ENCODE measurements around the gene RPGRIP1L. TPM values are rescaled to one million over a fixed set of nuclear protein-coding genes. Genes with fewer than 3 reads are reported as not detected.

Gene RPGRIP1L
- polyA plus RNA-seq, 2 of the 4 experiments (the other 2 are of a cell fraction), result 13.0 to 19.6 TPM

DNA sequence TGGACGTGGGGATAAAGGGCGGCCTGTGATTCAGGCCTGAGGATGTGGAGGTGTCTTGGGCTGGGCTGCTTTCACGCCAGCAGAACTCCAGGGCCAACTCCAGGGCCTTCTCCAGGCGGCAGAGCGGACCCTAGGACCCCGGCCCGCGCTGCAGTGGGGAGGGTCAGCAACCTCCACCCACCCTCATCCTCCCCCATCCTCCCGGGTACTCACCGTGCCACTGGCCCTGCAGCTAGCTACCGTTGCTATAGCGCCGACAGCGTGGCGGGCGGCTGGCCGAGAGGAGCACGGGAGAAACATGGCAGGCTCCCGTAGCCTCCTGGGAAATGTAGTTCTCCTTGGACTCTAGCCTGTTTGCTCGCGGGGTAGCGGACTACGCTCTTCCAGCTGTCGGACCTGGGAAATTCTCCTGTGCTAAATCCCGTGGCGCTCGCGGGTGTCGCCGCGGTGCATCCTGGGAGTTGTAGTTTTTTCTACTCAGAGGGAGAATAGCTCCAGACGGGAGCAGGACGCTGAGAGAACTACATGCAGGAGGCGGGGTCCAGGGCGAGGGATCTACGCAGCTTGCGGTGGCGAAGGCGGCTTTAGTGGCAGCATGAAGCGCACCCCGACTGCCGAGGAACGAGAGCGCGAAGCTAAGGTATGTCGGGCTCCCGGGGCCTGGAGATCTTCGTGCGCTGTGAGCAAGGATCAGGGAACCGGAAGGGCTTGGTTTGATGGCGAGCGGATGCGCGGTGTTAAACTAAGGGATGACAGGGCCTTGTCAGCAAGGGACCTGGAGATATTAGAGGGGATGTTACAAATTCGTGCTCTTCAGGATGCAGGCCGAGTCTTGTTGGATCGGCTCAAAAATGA is at the start of gene RPGRIP1L, which contains the start of gene FTO (continued):
- TF ChIP-seq REST (IDR thresholded peaks at IDR 0.05) (peak; percentile 65), CHD2 (IDR thresholded peaks at IDR 0.05; ENCODE audit: low read length, partially characterized antibody) (peak; percentile 68), RCOR1 (IDR thresholded peaks at IDR 0.05; ENCODE audit: low read depth, low read length) (no peak), GATA3 (IDR thresholded peaks at IDR 0.05; ENCODE audit: borderline replicate concordance) (0 out of 2 replicates have a peak, but pooled peaks have one; percentile 20), ZC3H11A (IDR thresholded peaks at IDR 0.05) (no peak), MAFK (IDR thresholded peaks at IDR 0.05; ENCODE audit: partially characterized antibody) (no peak), HOXB5 (CRISPR knock-in tag; IDR thresholded peaks at IDR 0.05) (no peak), ZNF302 (CRISPR knock-in tag; IDR thresholded peaks at IDR 0.05) (no peak), HOXA7 (CRISPR knock-in tag; IDR thresholded peaks at IDR 0.05) (no peak), CHD4 (IDR thresholded peaks at IDR 0.05; ENCODE audit: borderline replicate concordance) (no peak), EHF (CRISPR knock-in tag; IDR thresholded peaks at IDR 0.05) (no peak)
- TF ChIP-seq, protein P1, sequence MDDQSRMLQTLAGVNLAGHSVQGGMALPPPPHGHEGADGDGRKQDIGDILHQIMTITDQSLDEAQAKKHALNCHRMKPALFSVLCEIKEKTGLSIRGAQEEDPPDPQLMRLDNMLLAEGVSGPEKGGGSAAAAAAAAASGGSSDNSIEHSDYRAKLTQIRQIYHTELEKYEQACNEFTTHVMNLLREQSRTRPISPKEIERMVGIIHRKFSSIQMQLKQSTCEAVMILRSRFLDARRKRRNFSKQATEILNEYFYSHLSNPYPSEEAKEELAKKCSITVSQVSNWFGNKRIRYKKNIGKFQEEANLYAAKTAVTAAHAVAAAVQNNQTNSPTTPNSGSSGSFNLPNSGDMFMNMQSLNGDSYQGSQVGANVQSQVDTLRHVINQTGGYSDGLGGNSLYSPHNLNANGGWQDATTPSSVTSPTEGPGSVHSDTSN (IDR thresholded peaks at IDR 0.05), result peak; percentile 37; the same call in 1 of the 2 replicates

DNA sequence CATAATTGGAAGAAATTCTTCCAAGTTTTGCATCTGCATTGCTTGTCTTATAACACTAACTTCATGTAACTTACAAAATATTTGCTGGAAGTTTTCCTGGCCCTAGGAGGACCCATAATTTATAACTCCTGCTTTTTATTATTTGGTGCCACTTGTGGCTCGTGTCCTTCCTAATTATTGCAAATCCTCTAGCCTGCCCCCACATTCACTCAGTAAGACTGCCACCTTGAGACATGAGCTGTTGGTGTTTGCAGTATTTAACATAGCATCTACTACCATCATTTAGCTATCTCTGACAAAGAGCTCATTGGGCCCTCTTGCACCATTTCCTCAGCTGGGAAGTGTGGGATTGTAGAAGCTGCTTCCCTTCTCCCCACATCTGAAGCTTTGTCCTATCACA is 49.8 kb upstream of the RPGRIP1L start:
- H3K4me2 ChIP-seq, result no peak overlapping the region
- ChIA-PET CTCF (interaction anchor here (0.5 to 2.3 kb wide), 7 partner anchors 9 to 532 kb away, joined by 3 to 10 read pairs (median 3); no protein-coding TSS in a partner anchor), POLR2A (no interaction called here)
- TF ChIP-seq RAD21 (conservative IDR thresholded peaks at IDR 0.05 in 1 of 2, IDR thresholded peaks at IDR 0.05 in 1 of 2) (no peak), KDM1A (IDR thresholded peaks at IDR 0.05; ENCODE audit: low read depth) (no peak), SREBF2 (IDR thresholded peaks at IDR 0.05) (no peak)
- TF ChIP-seq, protein P1 (IDR thresholded peaks at IDR 0.05), result no peak
- no peak overlapping the region for H3K27ac ChIP-seq
- no peaks in the 10 kb centered on the region for H3K9me3 ChIP-seq
- H3K4me3 ChIP-seq, result no peak overlapping the region
- DNase-seq (ENCODE audit: low read depth in 1 of 2, low spot score in 1 of 2), result no peak
- ATAC-seq, result no peak
- 76% methylated on average over 1 of the region's 1 CpG for WGBS (ENCODE audit: missing lambda C conversion rate)
- no peak for FAIRE-seq
- H3K4me1 ChIP-seq, result peaks cover 45% of the 10 kb centered on the region

- no peak for DNase-seq (ENCODE audit: low read depth in 1 of 2, low spot score in 1 of 2)
- Histone ChIP-seq H3K9me3 (peaks cover 5% of the 10 kb centered on the region; the same call in 1 of the 3 replicates), H3K4me3 (no peak overlapping the region), H3K27ac (no peak overlapping the region), H3K4me1 (peaks cover 37% of the 10 kb centered on the region), H3K4me2 (no peak overlapping the region)
- ChIA-PET POLR2A (no interaction called here), CTCF (interaction anchor here (0.7 to 2.3 kb wide), 3 partner anchors 9 to 533 kb away, joined by 3 to 10 read pairs (median 7); no protein-coding TSS in a partner anchor)
- FAIRE-seq, result no peak
- no peak for ATAC-seq
- 63% methylated on average over 1 of the region's 1 CpG for WGBS (ENCODE audit: missing lambda C conversion rate)
- TF ChIP-seq ZC3H11A (IDR thresholded peaks at IDR 0.05) (no peak), KDM1A (IDR thresholded peaks at IDR 0.05; ENCODE audit: low read depth) (no peak)
Measured at GRCh38 chr16:53752560-53752959, 48.9 kb upstream of the RPGRIP1L start.
